HG03521 (cell line): ENCODE results near the gene PTGR2.
"Not testable (repeated sequence)": the region's sequence is repeated elsewhere in the genome, so short reads cannot be mapped to it uniquely, and the experiment has no call there.

Source experiments
- ATAC-seq: cut with Tn5 transposase; IDR thresholded peaks from one replicate; pipeline ENCODE4 v1.9.1; 2021; ENCODE audit warnings: mild to moderate bottlenecking, moderate library complexity; ENCODE audit not compliant: unreplicated experiment

Gene PTGR2

GRCh38 chr14:73886449-73887317 is 35.1 kb downstream of the PTGR2 start, which contains the start of gene ZNF410:
Gene ZNF410, plus strand, starts transcription at chr14:73886859. Its CDS starts 5,317 bp downstream, at chr14:73892176.
- ATAC-seq = peak; percentile 98

- ATAC-seq = no peak
Measured at GRCh38 chr14:73887318-73887616, 35.6 kb downstream of the PTGR2 start.

GRCh38 chr14:73887694-73888459 is 36.2 kb downstream of the PTGR2 start:
- no peak for ATAC-seq

GRCh38 chr14:73888460-73888725 is 36.8 kb downstream of the PTGR2 start:
- ATAC-seq = no peak

GRCh38 chr14:73888971-73889370 is 37.3 kb downstream of the PTGR2 start:
- no peak for ATAC-seq

GRCh38 chr14:73889376-73889775 is 37.7 kb downstream of the PTGR2 start:
- ATAC-seq = no peak

GRCh38 chr14:73894180-73894687 is 42.6 kb downstream of the PTGR2 start:
- ATAC-seq = not testable (repeated sequence)

- no peak for ATAC-seq
Measured at GRCh38 chr14:73895939-73896338, 44.3 kb downstream of the PTGR2 start.

- ATAC-seq = no peak
Measured at GRCh38 chr14:73896521-73896920, 44.9 kb downstream of the PTGR2 start.

GRCh38 chr14:73903028-73903427 is 51.4 kb downstream of the PTGR2 start:
- no peak for ATAC-seq

GRCh38 chr14:73909681-73910080 is 58.0 kb downstream of the PTGR2 start:
- no peak for ATAC-seq

GRCh38 chr14:73913256-73913655 is 61.6 kb downstream of the PTGR2 start:
- ATAC-seq = no peak

GRCh38 chr14:73916324-73916723 is 64.7 kb downstream of the PTGR2 start:
- no peak for ATAC-seq

GRCh38 chr14:73919457-73919856 is 67.8 kb downstream of the PTGR2 start:
- not testable (repeated sequence) for ATAC-seq

GRCh38 chr14:73924337-73924736 is 72.7 kb downstream of the PTGR2 start:
- ATAC-seq = no peak
